Measurements from ENCODE around the gene PLXNA4. TPM values are rescaled to one million over a fixed set of nuclear protein-coding genes. Genes with fewer than 3 reads are reported as not detected.

PLXNA4 gene
- total RNA-seq, 1 experiment from 2014 or later, result 0.11 TPM

DNA sequence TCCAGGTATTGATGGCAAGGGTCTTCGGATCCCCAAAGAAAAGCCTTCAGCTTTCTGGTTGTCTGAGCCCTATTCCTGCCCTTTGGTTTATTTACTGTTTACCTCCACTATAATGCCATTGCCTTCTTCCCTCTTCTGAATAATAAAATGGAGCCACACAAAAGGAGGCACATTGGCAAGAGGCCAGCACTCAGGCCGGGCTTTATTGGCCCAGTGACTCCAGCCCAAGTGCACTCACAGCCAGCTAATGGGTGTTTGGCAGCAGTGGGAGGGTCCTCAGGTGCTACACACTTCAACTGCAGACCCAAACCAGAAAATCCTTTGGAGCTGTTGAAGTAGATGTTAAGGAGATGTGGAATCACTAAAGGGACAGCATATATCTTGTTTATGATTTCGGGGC is 336.0 kb downstream of the PLXNA4 start:
- Histone ChIP-seq H3K27me3 (replicated peaks; ENCODE audit: insufficient read depth, low read depth, low read length, poor library complexity) (peaks cover 29% of the 10 kb centered on the region), H3K36me3 (ENCODE audit: insufficient read depth, low read length, poor library complexity, severe bottlenecking) (no peaks in the 10 kb centered on the region), H3K4me1 (ENCODE audit: insufficient read depth, low read length, poor library complexity, severe bottlenecking) (no peaks in the 10 kb centered on the region), H3K9me3 (ENCODE audit: low read depth, low read length, poor library complexity, severe bottlenecking) (no peaks in the 10 kb centered on the region), H3K4me3 (ENCODE audit: low read depth, low read length, poor library complexity, severe bottlenecking) (no peak overlapping the region), H3K27ac (ENCODE audit: low read depth, low read length, poor library complexity, severe bottlenecking) (no peak overlapping the region)
- no peak for DNase-seq (ENCODE audit: low spot score)
- ChIA-PET CTCF (no interaction called here), POLR2A (ENCODE audit: low non-redundant PET) (no interaction called here)
- intact Hi-C loops (cut with micrococcal nuclease; ENCODE audit: unreplicated experiment), result loop anchor here (10.0 kb wide), 1 partner anchor 295 kb away; no protein-coding TSS in a partner anchor
- TF ChIP-seq, protein P1, sequence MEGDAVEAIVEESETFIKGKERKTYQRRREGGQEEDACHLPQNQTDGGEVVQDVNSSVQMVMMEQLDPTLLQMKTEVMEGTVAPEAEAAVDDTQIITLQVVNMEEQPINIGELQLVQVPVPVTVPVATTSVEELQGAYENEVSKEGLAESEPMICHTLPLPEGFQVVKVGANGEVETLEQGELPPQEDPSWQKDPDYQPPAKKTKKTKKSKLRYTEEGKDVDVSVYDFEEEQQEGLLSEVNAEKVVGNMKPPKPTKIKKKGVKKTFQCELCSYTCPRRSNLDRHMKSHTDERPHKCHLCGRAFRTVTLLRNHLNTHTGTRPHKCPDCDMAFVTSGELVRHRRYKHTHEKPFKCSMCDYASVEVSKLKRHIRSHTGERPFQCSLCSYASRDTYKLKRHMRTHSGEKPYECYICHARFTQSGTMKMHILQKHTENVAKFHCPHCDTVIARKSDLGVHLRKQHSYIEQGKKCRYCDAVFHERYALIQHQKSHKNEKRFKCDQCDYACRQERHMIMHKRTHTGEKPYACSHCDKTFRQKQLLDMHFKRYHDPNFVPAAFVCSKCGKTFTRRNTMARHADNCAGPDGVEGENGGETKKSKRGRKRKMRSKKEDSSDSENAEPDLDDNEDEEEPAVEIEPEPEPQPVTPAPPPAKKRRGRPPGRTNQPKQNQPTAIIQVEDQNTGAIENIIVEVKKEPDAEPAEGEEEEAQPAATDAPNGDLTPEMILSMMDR (conservative IDR thresholded peaks at IDR 0.05; ENCODE audit: low read depth, low read length), result no peak
- TF ChIP-seq EZH2 (IDR thresholded peaks at IDR 0.05; ENCODE audit: borderline replicate concordance, low read depth, low read length, poor library complexity, severe bottlenecking), result no peak
- BruUV-seq (replicated peaks), result no TSS peak

DNA sequence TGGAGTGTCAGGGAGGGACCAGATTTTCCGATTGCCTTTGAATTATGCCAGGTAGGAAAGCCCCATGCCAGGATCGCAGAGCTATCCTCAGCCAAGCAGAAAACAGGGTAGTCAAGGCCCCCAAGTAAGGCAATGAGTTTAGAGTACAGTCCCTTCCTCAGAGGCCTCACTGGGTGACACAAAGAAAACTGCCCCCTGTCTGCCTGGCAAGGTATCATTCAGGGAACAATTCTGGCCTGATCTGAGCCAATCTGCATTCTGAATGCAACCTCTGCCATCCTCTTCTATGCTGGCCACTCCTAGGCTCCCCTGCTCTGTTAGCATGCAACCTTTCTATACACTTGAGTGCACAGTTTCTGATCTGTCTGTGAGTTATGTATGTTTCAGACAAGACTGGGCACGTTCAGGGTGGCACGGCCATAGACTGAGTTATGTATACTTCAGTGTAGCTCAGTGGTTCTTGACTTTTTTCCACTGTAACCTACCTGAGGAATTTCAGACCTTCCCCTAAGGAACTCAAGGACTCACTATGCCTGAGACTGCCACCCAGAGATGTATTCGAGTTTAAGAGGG is 336.8 kb downstream of the PLXNA4 start:
- no peak overlapping the region for H3K4me3 ChIP-seq (ENCODE audit: low read depth, low read length, poor library complexity, severe bottlenecking)
- H3K4me1 ChIP-seq (ENCODE audit: insufficient read depth, low read length, poor library complexity, severe bottlenecking), result no peaks in the 10 kb centered on the region
- no TSS peak for BruUV-seq (replicated peaks)
- POLR2A ChIA-PET (ENCODE audit: low non-redundant PET), result no interaction called here
- intact Hi-C loops (cut with micrococcal nuclease; ENCODE audit: unreplicated experiment), result no loop called here
- H3K36me3 ChIP-seq (ENCODE audit: insufficient read depth, low read length, poor library complexity, severe bottlenecking), result no peaks in the 10 kb centered on the region
- TF ChIP-seq EZH2 (IDR thresholded peaks at IDR 0.05; ENCODE audit: borderline replicate concordance, low read depth, low read length, poor library complexity, severe bottlenecking), result no peak
- TF ChIP-seq, protein P1 (conservative IDR thresholded peaks at IDR 0.05; ENCODE audit: low read depth, low read length), result no peak
- H3K27ac ChIP-seq (ENCODE audit: low read depth, low read length, poor library complexity, severe bottlenecking), result no peak overlapping the region
- no peaks in the 10 kb centered on the region for H3K9me3 ChIP-seq (ENCODE audit: low read depth, low read length, poor library complexity, severe bottlenecking)
- H3K27me3 ChIP-seq (replicated peaks; ENCODE audit: insufficient read depth, low read depth, low read length, poor library complexity), result peaks cover 29% of the 10 kb centered on the region
- no peak for DNase-seq (ENCODE audit: low spot score)
- CTCF ChIA-PET, result no interaction called here

DNA sequence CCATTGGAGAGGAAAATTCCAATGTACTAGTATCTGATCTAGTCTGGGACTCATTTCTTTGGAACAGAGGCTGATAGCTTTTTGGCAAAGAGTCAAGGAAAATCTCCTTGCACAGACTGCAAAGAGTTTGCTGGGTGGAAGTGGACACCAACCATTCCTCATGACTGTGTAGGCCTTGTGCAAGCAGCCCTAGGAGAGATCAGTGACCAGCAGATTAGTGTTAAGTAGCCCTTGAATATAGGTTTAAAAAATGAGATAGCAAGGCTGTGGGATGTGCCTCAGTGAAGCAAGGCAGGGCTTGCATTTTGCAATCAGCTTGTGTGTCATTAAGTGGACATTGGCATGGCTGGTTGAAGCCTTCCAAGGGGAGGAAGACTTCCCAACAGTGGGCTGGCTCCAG is 341.6 kb downstream of the PLXNA4 start:
- POLR2A ChIA-PET (ENCODE audit: low non-redundant PET), result no interaction called here
- Histone ChIP-seq H3K27ac (ENCODE audit: low read depth, low read length, poor library complexity, severe bottlenecking) (no peak overlapping the region), H3K36me3 (ENCODE audit: insufficient read depth, low read length, poor library complexity, severe bottlenecking) (no peaks in the 10 kb centered on the region), H3K4me3 (ENCODE audit: low read depth, low read length, poor library complexity, severe bottlenecking) (no peak overlapping the region), H3K27me3 (replicated peaks; ENCODE audit: insufficient read depth, low read depth, low read length, poor library complexity) (peaks cover 24% of the 10 kb centered on the region), H3K9me3 (ENCODE audit: low read depth, low read length, poor library complexity, severe bottlenecking) (no peaks in the 10 kb centered on the region), H3K4me1 (ENCODE audit: insufficient read depth, low read length, poor library complexity, severe bottlenecking) (no peaks in the 10 kb centered on the region)
- TF ChIP-seq EZH2 (IDR thresholded peaks at IDR 0.05; ENCODE audit: borderline replicate concordance, low read depth, low read length, poor library complexity, severe bottlenecking), result no peak
- TF ChIP-seq, protein P1 (conservative IDR thresholded peaks at IDR 0.05; ENCODE audit: low read depth, low read length), result no peak
- BruUV-seq (replicated peaks), result no TSS peak
- DNase-seq (ENCODE audit: low spot score), result no peak
- CTCF ChIA-PET, result no interaction called here
- intact Hi-C loops (cut with micrococcal nuclease; ENCODE audit: unreplicated experiment), result no loop called here

Measured in A673 (cell line).